ENCODE measurements around the gene TRUB1.

DNA sequence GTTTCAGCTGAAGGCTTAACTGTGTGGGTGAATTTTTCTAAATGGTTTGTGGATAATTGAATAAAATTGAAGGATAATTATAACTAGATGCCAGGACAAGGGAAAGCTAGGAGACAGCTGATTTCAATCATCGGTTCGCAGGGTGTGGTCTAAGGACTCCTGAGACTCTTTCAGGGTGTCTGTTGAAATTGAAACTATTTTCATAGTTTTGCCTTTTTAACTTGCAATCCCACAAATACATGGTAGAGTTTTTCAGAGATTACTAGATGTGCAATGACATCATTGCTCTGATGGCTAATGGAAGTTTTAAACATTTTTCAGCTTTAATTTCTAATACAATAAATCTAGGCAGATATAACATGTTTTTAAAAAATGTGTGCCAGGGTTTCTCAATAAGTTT, 18.5 kb downstream of the TRUB1 start:
- TF ChIP-seq, protein P1, sequence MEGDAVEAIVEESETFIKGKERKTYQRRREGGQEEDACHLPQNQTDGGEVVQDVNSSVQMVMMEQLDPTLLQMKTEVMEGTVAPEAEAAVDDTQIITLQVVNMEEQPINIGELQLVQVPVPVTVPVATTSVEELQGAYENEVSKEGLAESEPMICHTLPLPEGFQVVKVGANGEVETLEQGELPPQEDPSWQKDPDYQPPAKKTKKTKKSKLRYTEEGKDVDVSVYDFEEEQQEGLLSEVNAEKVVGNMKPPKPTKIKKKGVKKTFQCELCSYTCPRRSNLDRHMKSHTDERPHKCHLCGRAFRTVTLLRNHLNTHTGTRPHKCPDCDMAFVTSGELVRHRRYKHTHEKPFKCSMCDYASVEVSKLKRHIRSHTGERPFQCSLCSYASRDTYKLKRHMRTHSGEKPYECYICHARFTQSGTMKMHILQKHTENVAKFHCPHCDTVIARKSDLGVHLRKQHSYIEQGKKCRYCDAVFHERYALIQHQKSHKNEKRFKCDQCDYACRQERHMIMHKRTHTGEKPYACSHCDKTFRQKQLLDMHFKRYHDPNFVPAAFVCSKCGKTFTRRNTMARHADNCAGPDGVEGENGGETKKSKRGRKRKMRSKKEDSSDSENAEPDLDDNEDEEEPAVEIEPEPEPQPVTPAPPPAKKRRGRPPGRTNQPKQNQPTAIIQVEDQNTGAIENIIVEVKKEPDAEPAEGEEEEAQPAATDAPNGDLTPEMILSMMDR (conservative IDR thresholded peaks at IDR 0.05 in 1 of 2, IDR thresholded peaks at IDR 0.05 in 1 of 2; ENCODE audit: extremely low read depth in 1 of 2, insufficient read depth in 1 of 2, low read depth in 1 of 2, low read length in 2 of 2) = no peak
- TF ChIP-seq EZH2 (IDR thresholded peaks at IDR 0.05; ENCODE audit: borderline replicate concordance, low read length) = no peak
